Gastrocnemius medialis (tissue), 4 donors: ENCODE data around the gene LYPLA2. TPM values are rescaled to one million over a fixed set of nuclear protein-coding genes. Genes with fewer than 3 reads are reported as not detected.

Experiments
- ATAC-seq, 2 donors: fragments of 150-250 bp; one replicate each; pipeline ENCODE4 v1.9.1; 2016
- DNase-seq, 2 donors: peaks; one replicate each; pipeline ENCODE4 v3.0.0-alpha.2; 2019
- H3K27ac ChIP-seq, 4 donors: fragments of 200-600 bp; sonication (generic); 1 replicate in 1 of 4; 2 replicates in 3 of 4; pipeline ENCODE4 v1.5.1; 2016 to 2018; ENCODE audit warnings: mild to moderate bottlenecking in 2 of 4, moderate library complexity in 1 of 4
- H3K27me3 ChIP-seq, 3 donors: fragments of 200-600 bp; sonication (generic) in 2 of 3; 1 replicate in 1 of 3; 2 replicates in 2 of 3; pipeline versions ENCODE4 v1.5.1 to v1.6.0; 2016 to 2019; ENCODE audit warnings: mild to moderate bottlenecking in 1 of 3, moderate library complexity in 1 of 3
- H3K36me3 ChIP-seq, 2 donors: fragments of 200-600 bp; sonication (generic) in 1 of 2; one replicate each; pipeline ENCODE4 v1.5.1; 2017 to 2018
- H3K4me1 ChIP-seq, 2 donors: fragments of 200-600 bp; sonication (generic) in 1 of 2; one replicate each; pipeline ENCODE4 v1.5.1; 2016 to 2017; ENCODE audit warnings: mild to moderate bottlenecking in 2 of 2
- H3K4me3 ChIP-seq, 4 donors: fragments of 200-600 bp; sonication (generic) in 3 of 4; 1 replicate in 1 of 4; 2 replicates in 3 of 4; pipeline ENCODE4 v1.5.1; 2016 to 2019; ENCODE audit warnings: mild to moderate bottlenecking in 2 of 4
- H3K9me3 ChIP-seq, 3 donors: fragments of 200-600 bp; sonication (generic) in 2 of 3; 1 replicate in 1 of 3; 2 replicates in 2 of 3; pipeline ENCODE4 v1.5.1; 2016 to 2019
- POLR2A ChIP-seq, 2 donors: fragments of 450-650 bp; IDR thresholded peaks; one replicate each; pipeline ENCODE4 v1.6.1; 2017; ENCODE audit warnings: antibody characterized with exemption in 2 of 2, mild to moderate bottlenecking in 2 of 2, moderate library complexity in 2 of 2
- in situ Hi-C, 4 donors: fragments of 200-750 bp; cut with MboI; loops; one replicate each; pipeline versions ENCODE4 v1.15.0 to v1.8.0; 2017; ENCODE audit warnings: low sequenced_read_pairs in 4 of 4
- intact Hi-C: fragments of 100-400 bp; cut with DNase I; formaldehyde crosslinking; loops from one replicate; pipeline ENCODE4 v1.15.1; 2023; ENCODE audit warnings: low total_unique reads
- total RNA-seq, 4 donors: library from RNA; depleted of rRNA; stranded (reverse); fragments of >200 nt; gene quantifications; one replicate each; pipeline versions ENCODE4 v1.1.0 to v1.2.3, GENCODE V29; 2016
- TF ChIP-seq, protein P1 (sequence below), 5 experiments: fragments of 450-650 bp in 3 of 5; fragments of 200-600 bp in 2 of 5; sonication (generic) in 2 of 5; IDR thresholded peaks in 4 of 5; conservative IDR thresholded peaks in 1 of 5; 1 replicate in 4 of 5; 2 replicates in 1 of 5; pipeline ENCODE4 v1.5.1; 2016 to 2019; ENCODE audit warnings: antibody characterized with exemption in 5 of 5, mild to moderate bottlenecking in 3 of 5, moderate library complexity in 3 of 5

Gene LYPLA2
- total RNA-seq, 4 donors from 2014 or later, result 35.3 to 40.9 (median 36.7) TPM

DNA sequence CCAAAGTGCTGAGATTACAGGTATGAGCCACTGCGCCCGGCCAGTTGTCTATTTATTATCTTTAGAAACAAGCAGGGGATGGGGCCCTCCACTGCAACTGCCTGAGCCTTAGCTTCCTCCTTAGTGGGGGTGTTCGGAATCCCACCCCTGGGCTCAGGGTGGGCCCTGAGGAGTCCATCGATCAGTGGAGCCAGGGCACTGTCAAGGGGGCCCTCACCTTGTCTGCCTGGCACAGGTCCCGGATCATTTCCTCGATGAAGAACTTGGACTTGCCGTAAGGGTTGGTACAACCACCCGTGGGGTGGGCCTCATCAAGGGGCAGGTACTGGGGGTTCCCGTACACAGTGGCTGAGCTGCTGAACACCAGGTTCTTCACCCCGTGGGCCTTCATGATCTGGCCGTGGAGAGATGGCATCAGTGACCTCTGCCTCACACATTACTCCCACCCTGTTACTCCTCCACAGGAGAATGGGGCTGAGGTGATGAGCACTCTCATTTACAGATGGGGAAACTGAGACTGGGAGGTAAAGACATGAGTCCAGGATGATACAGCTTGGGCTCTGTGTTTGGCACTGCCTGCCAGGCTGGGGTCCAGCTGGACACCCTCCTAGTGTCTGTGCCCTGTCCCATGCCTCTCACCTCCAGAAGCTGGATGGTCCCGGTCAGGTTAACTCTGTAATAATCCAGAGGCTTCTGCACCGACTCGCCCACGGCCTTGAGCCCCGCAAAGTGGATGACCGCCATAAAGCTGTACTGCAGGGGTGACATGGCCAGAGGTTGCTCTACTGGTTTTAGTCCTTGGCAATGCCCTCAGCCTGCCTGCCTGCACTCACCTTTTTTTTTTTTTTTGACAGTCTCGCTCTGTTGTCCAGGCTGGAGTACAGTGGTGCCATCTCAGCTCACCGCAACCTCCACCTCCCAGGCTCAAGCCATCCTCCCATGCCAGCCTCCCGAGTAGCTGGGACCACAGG lies 6.8 kb downstream of the LYPLA2 start:
- H3K4me1 ChIP-seq, result peaks cover 16 to 30% of the 10 kb centered on the region in 2 donors
- intact Hi-C loops, result no loop called here
- H3K36me3 ChIP-seq, result peaks cover 0 to 28% of the 10 kb centered on the region in 2 donors
- DNase-seq (no peak), ATAC-seq (no peak)
- H3K27me3 ChIP-seq, result no peaks in the 10 kb centered on the region
- no peak overlapping the region for H3K27ac ChIP-seq
- TF ChIP-seq, protein P1, sequence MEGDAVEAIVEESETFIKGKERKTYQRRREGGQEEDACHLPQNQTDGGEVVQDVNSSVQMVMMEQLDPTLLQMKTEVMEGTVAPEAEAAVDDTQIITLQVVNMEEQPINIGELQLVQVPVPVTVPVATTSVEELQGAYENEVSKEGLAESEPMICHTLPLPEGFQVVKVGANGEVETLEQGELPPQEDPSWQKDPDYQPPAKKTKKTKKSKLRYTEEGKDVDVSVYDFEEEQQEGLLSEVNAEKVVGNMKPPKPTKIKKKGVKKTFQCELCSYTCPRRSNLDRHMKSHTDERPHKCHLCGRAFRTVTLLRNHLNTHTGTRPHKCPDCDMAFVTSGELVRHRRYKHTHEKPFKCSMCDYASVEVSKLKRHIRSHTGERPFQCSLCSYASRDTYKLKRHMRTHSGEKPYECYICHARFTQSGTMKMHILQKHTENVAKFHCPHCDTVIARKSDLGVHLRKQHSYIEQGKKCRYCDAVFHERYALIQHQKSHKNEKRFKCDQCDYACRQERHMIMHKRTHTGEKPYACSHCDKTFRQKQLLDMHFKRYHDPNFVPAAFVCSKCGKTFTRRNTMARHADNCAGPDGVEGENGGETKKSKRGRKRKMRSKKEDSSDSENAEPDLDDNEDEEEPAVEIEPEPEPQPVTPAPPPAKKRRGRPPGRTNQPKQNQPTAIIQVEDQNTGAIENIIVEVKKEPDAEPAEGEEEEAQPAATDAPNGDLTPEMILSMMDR (IDR thresholded peaks at IDR 0.05 in 4 of 5, conservative IDR thresholded peaks at IDR 0.05 in 1 of 5), result no peak
- no peak for TF ChIP-seq POLR2A (IDR thresholded peaks at IDR 0.05)
- in situ Hi-C loops, result no loop called here
- no peaks in the 10 kb centered on the region for H3K9me3 ChIP-seq
- no peak overlapping the region for H3K4me3 ChIP-seq

DNA sequence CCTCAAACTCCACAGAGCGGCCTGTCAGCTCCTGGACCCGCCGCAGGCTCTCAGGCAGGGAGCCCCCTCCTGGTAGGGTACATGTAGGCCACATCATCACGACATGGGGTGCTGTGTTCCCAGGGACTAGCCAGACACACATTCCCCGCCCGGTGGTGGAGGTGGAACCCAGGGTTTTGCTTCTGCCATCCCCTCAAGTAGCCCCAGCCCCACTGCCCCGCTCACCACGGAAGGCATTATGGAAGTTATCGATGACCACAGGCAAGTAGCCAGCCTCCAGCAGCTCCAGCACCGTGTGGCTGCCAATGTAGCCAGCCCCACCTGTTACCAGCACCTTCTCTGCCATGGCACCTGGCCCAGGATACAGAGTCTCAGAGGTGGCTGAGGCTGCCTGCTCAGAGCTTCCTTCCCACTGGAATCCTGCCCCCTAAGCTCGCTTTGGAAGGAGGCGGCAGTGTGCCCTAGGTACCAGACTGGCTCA lies 7.8 kb downstream of the LYPLA2 start:
- peak overlapping the region; percentile 87 to 98 (median 94) for H3K27ac ChIP-seq
- in situ Hi-C loops, result no loop called here

DNA sequence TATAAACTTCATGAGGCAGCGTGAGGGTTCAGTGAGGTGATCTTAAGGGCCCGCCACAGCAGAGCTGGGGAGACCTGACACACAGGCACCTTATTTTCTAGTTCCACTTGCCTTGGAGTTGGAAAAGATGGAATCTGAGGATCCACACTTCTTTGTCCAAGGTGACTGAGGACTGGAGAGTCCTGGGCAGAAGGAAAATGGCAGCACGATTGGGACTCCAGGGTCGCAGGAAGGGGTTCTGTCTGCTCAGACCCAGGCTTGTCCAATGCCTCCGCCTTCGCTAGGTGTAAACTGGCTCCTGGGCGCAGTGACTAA lies 8.3 kb downstream of the LYPLA2 start:
- intact Hi-C loops (no loop called here), in situ Hi-C loops (no loop called here)
- no peaks in the 10 kb centered on the region for H3K9me3 ChIP-seq
- H3K27ac ChIP-seq, result peak overlapping the region; percentile 87 to 98 (median 94)
- H3K4me3 ChIP-seq, result peak overlapping the region in 3 of 4 donors; percentile 72 to 100 (median 80)
- no peaks in the 10 kb centered on the region for H3K27me3 ChIP-seq
- peaks cover 16 to 25% of the 10 kb centered on the region in 2 donors for H3K4me1 ChIP-seq
- peaks cover 0 to 18% of the 10 kb centered on the region in 2 donors for H3K36me3 ChIP-seq
- no peak for DNase-seq
- ATAC-seq, result no peak
- TF ChIP-seq POLR2A (IDR thresholded peaks at IDR 0.05), result no peak
- TF ChIP-seq, protein P1 (IDR thresholded peaks at IDR 0.05 in 4 of 5, conservative IDR thresholded peaks at IDR 0.05 in 1 of 5), result no peak

More for the DNA sequence above, 7.8 kb downstream of the LYPLA2 start:
- Histone ChIP-seq H3K4me3 (peak overlapping the region in 1 of 4 donors; percentile 72), H3K27me3 (no peaks in the 10 kb centered on the region), H3K9me3 (no peaks in the 10 kb centered on the region), H3K36me3 (peaks cover 0 to 20% of the 10 kb centered on the region in 2 donors), H3K4me1 (peaks cover 16 to 25% of the 10 kb centered on the region in 2 donors)
- no peak for TF ChIP-seq POLR2A (IDR thresholded peaks at IDR 0.05)
- TF ChIP-seq, protein P1 (IDR thresholded peaks at IDR 0.05 in 4 of 5, conservative IDR thresholded peaks at IDR 0.05 in 1 of 5), result no peak
- no peak for ATAC-seq
- no peak for DNase-seq
- intact Hi-C loops, result no loop called here

DNA sequence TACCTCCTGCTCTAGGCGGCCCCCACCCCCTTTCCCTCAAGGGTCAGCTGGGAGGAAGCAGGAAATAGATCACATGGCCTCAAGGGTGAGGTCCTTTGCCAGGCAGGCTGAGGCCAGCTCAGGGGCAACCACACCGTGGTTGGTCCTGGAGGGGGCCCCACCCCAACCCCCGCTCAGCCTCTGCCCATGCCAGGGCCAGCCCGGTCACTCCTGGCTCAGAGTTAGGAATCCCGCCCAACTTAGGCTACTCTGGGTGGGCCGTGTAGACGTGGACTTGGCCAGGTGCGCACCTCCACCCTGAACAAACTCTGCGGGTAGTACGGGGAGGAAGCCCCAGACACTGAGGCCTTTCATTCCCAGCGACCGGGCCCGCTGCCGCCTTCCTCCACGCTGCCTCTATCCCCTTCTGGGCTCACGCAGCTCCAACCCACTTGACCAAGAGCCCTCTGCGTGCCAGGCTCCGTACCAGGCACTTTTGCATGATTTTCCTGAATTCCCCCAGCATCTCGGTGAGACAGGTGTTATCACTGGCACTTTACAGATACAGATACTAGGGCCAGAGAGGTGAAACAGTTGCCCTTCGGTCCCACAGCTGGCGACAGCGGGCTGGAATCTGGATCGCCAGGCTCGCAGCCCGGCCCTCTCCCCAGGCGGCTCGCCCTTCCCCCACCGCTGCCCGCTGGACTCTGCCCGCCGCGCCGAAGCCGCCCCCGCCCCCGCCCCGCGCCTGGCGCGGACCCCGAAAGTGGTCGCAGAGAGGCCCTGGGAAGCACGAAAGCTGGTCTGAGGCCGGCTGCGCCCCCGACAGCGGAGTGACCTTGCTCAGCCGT lies 8.8 kb downstream of the LYPLA2 start:
- no peaks in the 10 kb centered on the region for H3K27me3 ChIP-seq
- ATAC-seq, result peak in 1 of 2 donors; percentile 25
- H3K36me3 ChIP-seq, result peaks cover 0 to 12% of the 10 kb centered on the region in 2 donors
- DNase-seq, result no peak
- TF ChIP-seq, protein P1 (IDR thresholded peaks at IDR 0.05 in 4 of 5, conservative IDR thresholded peaks at IDR 0.05 in 1 of 5), result no peak
- TF ChIP-seq POLR2A (IDR thresholded peaks at IDR 0.05), result peak; percentile 34 to 46
- in situ Hi-C loops, result no loop called here
- H3K9me3 ChIP-seq, result no peaks in the 10 kb centered on the region
- H3K27ac ChIP-seq, result peak overlapping the region; percentile 87 to 98 (median 94)
- peaks cover 16 to 25% of the 10 kb centered on the region in 2 donors for H3K4me1 ChIP-seq
- intact Hi-C loops, result loop anchor here (1.0 kb wide), 2 partner anchors 8 to 21 kb away; partner anchors contain the start of genes LYPLA2 and PITHD1
- H3K4me3 ChIP-seq, result peak overlapping the region; percentile 72 to 100 (median 88)
